ENCODE results near the gene ZNF597. TPM values are rescaled to one million over a fixed set of nuclear protein-coding genes. Genes with fewer than 3 reads are reported as not detected.

ZNF597 gene
- total RNA-seq, 1 experiment from 2014 or later = 3.5 TPM

DNA sequence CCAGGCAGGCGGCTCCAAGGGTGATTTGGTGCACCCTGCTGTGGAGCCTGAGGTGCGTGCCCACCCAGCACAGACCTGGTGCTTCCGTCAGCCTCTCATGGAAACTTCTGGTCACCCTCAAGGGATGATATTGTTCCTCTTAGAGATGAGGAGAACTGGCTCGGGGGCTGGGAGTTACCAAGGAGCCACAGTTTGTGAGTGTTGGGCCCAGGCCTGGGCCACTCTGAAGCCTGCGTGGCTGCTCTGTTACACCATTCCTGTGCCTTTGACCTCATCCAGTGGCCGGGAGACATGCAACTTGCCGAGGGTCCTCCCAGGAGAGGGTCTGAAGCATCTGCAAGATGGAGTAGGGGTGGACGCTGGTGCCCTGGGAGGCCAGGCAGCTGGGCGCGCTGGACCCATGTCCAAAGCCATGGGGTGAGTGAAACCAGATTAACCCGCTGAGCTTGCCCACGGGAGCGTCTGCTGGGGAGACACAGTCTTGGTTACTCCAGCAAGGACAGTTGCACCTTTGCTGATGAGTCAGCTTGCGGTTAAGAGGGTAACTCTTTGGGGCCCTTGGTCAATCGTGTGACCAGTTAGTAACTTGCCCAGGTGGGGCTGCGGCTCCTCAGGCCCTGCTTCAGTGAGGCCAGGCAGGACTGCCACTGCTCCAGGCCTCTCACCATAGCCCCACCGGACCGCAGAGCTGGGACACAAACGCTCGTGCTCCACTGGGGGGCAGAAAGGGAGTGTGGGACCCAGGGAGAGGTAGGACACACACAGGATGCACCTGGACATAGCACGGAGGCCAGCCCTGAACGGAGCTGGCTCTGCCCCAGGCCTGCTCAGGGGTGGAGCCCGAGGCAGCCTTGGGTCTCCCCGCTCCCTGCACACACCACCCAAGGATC, 44.5 kb upstream of the ZNF597 start:
- Histone ChIP-seq H3K14ac (ENCODE audit: insufficient read depth, low read length) (no peak overlapping the region), H3K79me1 (ENCODE audit: insufficient read depth, low read depth, low read length, poor library complexity, severe bottlenecking) (no peaks in the 10 kb centered on the region), H2AK5ac (ENCODE audit: insufficient read length, low read length) (no peak overlapping the region), H2BK20ac (ENCODE audit: low read depth, low read length, poor library complexity, severe bottlenecking) (no peak overlapping the region), H3K9ac (ENCODE audit: extremely low read depth, insufficient read length, low read length) (no peak overlapping the region), H3K79me2 (ENCODE audit: insufficient read depth, low read length) (no peaks in the 10 kb centered on the region), H3K9me3 (ENCODE audit: control insufficient read depth, low read depth, low read length) (no peaks in the 10 kb centered on the region), H4K91ac (ENCODE audit: insufficient read length, low read depth, low read length) (no peak overlapping the region), H3K27ac (ENCODE audit: insufficient read length, low read depth, low read length) (no peak overlapping the region), H3K4ac (ENCODE audit: low read depth, low read length) (no peak overlapping the region), H3K23me2 (ENCODE audit: insufficient read length, low read depth, low read length, poor library complexity, severe bottlenecking) (no peaks in the 10 kb centered on the region), H2BK12ac (ENCODE audit: insufficient read length, low read depth, low read length) (no peak overlapping the region), H3K23ac (ENCODE audit: insufficient read length, low read depth, low read length) (no peak overlapping the region), H3K4me1 (ENCODE audit: insufficient read depth, low read length) (no peaks in the 10 kb centered on the region), H3K4me2 (ENCODE audit: insufficient read depth, insufficient read length, low read length) (no peak overlapping the region), H4K20me1 (ENCODE audit: control insufficient read depth, insufficient read depth, insufficient read length) (no peaks in the 10 kb centered on the region), H3K27me3 (ENCODE audit: insufficient read depth, low read length) (no peaks in the 10 kb centered on the region), H3T11ph (ENCODE audit: low read length) (no peak overlapping the region), H3K56ac (ENCODE audit: insufficient read length, low read depth, low read length) (no peak overlapping the region), H3K18ac (ENCODE audit: insufficient read length, low read depth, low read length) (no peak overlapping the region), H4K8ac (replicated peaks; ENCODE audit: insufficient read length, low read depth, low read length) (no peak overlapping the region), H2BK5ac (ENCODE audit: insufficient read length, low read length) (no peak overlapping the region), H2BK120ac (ENCODE audit: low read depth, low read length, poor library complexity, severe bottlenecking) (no peak overlapping the region), H4K5ac (ENCODE audit: insufficient read length, low read depth, low read length) (no peak overlapping the region), H2AFZ (ENCODE audit: low read length) (no peak overlapping the region), H2BK15ac (ENCODE audit: low read depth, low read length) (no peak overlapping the region)
- DNase-seq = no peak
- Mint-ChIP-seq H3K4me1 (no peaks in the 10 kb centered on the region), H3K9me3 (no peaks in the 10 kb centered on the region), H3K27ac (peak overlapping the region in 2 of 3 experiments; percentile 40 to 87; a peak in 2 of 7 replicates), H3K36me3 (ENCODE audit: insufficient read depth in 1 of 3, low read depth in 3 of 3) (peaks cover 17 to 40% (median 28%) of the 10 kb centered on the region in 3 experiments; a peak in 6 of 7 replicates), H3K27me3 (ENCODE audit: low read depth) (no peaks in the 10 kb centered on the region; the same call in 1 of the 2 replicates), H3K4me3 (no peak overlapping the region)
- TF ChIP-seq, protein P1, sequence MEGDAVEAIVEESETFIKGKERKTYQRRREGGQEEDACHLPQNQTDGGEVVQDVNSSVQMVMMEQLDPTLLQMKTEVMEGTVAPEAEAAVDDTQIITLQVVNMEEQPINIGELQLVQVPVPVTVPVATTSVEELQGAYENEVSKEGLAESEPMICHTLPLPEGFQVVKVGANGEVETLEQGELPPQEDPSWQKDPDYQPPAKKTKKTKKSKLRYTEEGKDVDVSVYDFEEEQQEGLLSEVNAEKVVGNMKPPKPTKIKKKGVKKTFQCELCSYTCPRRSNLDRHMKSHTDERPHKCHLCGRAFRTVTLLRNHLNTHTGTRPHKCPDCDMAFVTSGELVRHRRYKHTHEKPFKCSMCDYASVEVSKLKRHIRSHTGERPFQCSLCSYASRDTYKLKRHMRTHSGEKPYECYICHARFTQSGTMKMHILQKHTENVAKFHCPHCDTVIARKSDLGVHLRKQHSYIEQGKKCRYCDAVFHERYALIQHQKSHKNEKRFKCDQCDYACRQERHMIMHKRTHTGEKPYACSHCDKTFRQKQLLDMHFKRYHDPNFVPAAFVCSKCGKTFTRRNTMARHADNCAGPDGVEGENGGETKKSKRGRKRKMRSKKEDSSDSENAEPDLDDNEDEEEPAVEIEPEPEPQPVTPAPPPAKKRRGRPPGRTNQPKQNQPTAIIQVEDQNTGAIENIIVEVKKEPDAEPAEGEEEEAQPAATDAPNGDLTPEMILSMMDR (conservative IDR thresholded peaks at IDR 0.05) = no peak
- no CpG with 5 or more reads among the region's 24 CpGs for WGBS (ENCODE audit: extremely low coverage, insufficient read length, low lambda C conversion rate)

All from H9 (cell line).